ENCODE measurements around the gene FBLN7. TPM values are rescaled to one million over a fixed set of nuclear protein-coding genes. Genes with fewer than 3 reads are reported as not detected.

The FBLN7 gene
- total RNA-seq, 1 donor from 2014 or later = 5.8 TPM

- DNase-seq (ENCODE audit: extremely low read depth, low read depth, low spot score) = no peak
Observed at GRCh38 chr2:112155331-112156151, 17.4 kb downstream of the FBLN7 start.

- no peak for DNase-seq (ENCODE audit: extremely low read depth, low read depth, low spot score)
Observed at GRCh38 chr2:112156152-112156986, 18.2 kb downstream of the FBLN7 start.

- DNase-seq (ENCODE audit: extremely low read depth, low read depth, low spot score) = no peak
Observed at GRCh38 chr2:112157472-112157871, 19.3 kb downstream of the FBLN7 start.

- no peak for DNase-seq (ENCODE audit: extremely low read depth, low read depth, low spot score)
Observed at GRCh38 chr2:112159454-112159921, 21.3 kb downstream of the FBLN7 start.

- DNase-seq (ENCODE audit: extremely low read depth, low read depth, low spot score) = no peak
Observed at GRCh38 chr2:112160283-112161250, 22.4 kb downstream of the FBLN7 start.

- no peak for DNase-seq (ENCODE audit: extremely low read depth, low read depth, low spot score)
Observed at GRCh38 chr2:112161431-112162145, 23.4 kb downstream of the FBLN7 start.

GRCh38 chr2:112162341-112162740 lies 24.2 kb downstream of the FBLN7 start:
- no peak for DNase-seq (ENCODE audit: extremely low read depth, low read depth, low spot score)

- DNase-seq (ENCODE audit: extremely low read depth, low read depth, low spot score) = no peak
Observed at GRCh38 chr2:112162956-112163355, 24.8 kb downstream of the FBLN7 start.

GRCh38 chr2:112163541-112163981 lies 25.4 kb downstream of the FBLN7 start:
- DNase-seq (ENCODE audit: extremely low read depth, low read depth, low spot score) = no peak

DNA sequence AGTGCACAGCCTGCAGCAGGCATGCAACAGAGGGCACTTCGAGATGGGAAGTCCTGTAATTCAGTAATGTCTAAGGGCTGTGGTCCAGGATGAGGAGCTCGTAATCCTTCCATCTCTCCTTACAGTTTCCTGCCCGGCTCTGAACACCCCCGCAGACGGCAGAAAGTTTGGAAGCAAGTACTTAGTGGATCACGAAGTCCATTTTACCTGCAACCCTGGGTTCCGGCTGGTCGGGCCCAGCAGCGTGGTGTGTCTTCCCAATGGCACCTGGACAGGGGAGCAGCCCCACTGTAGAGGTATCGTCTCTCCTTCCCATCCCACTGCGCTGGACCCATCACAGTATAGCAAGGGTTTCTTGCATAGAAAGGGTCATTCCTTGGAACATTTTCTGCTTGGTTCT lies 26.7 kb downstream of the FBLN7 start:
- DNase-seq (ENCODE audit: extremely low read depth, low read depth, low spot score) = no peak

- no peak for DNase-seq (ENCODE audit: extremely low read depth, low read depth, low spot score)
Observed at GRCh38 chr2:112165296-112165695, 27.1 kb downstream of the FBLN7 start.

- DNase-seq (ENCODE audit: extremely low read depth, low read depth, low spot score) = no peak
Observed at GRCh38 chr2:112166806-112167499, 28.8 kb downstream of the FBLN7 start.

GRCh38 chr2:112168422-112169124 lies 30.4 kb downstream of the FBLN7 start:
- no peak for DNase-seq (ENCODE audit: extremely low read depth, low read depth, low spot score)

- no peak for DNase-seq (ENCODE audit: extremely low read depth, low read depth, low spot score)
Observed at GRCh38 chr2:112170495-112170894, 32.3 kb downstream of the FBLN7 start.

DNA sequence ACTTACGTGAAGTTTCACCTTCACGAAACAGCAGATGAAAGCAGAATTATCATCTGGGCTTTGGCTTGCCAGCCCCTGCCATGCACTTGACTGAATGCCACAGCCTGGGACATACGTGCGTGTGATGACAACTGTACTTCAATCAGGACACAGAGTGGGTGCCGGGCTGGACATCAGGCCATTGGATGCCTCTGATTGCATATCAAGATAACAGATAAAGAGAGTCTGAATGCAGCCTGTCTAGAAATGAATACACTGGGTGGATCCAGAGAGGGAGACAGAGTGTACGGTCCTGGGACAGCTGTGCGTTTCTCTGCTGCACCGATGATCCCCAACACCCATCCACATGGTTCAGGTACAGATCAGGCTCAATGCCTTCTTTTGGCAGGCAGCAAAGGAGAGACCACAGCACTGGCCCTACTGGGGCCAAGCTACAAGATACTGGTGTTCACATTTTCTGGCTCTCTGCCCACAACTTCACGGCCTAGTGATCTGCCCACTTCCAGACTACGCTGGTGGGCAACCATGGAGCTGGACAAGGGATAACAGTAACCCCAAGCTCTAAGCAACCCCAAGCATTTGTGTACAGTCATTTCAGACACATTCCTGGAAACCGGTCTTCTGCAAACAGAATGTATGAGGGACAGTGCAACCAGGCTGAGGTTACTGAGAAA lies 35.6 kb downstream of the FBLN7 start:
- no peak for DNase-seq (ENCODE audit: extremely low read depth, low read depth, low spot score)

DNA sequence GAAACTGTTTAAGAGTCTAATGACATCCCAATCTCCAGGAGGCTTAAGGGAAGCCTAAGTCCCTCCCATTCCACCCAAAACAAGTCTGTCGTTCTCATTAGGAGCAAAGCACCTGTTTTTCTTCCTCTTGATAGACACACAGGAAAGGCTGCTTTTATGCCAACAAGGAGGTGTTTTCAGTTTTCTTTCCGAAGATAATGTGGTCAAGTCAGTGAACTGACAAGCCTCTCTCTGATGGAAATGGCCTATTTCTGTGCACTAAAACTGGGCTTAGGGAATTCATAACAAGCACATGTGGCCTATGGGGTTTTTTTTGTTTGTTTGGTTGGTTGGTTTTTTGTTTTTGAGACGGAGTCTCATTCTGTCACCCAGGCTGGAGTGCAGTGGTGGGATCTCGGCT lies 36.2 kb downstream of the FBLN7 start:
- no peak for DNase-seq (ENCODE audit: extremely low read depth, low read depth, low spot score)

- no peak for DNase-seq (ENCODE audit: extremely low read depth, low read depth, low spot score)
Observed at GRCh38 chr2:112175333-112175732, 37.1 kb downstream of the FBLN7 start.

DNA sequence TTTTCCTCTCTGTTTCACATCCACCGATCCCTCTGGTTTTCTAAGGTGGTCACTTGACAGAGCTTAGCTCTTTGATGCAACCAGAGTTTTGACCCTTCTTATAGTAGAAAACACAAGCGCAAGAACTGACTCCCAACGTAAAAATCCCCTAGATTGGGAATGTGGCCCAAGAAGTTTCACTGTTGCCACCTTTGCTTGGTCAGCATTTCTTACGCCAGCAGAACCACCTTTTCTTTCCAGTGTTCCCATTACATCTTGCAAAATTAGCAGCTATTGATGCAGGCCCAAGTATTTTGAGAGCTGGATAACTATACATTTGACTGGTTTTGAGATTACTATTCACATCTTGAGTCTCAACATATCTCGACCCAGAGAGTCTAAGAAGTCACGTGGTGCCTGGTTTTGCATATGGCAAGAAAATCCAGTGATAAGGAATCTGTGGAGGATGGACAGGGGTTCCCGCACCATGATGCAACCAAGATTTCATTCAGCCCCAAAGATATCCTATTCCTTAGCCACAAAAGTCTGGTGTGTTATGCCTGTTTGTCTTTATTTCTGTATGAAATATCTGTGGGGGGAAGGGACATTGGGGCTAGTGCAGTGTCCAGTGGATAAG lies 37.9 kb downstream of the FBLN7 start:
- DNase-seq (ENCODE audit: extremely low read depth, low read depth, low spot score) = no peak
